ENCODE data around the gene HOXC10. TPM values are rescaled to one million over a fixed set of nuclear protein-coding genes. Genes with fewer than 3 reads are reported as not detected.

Gene HOXC10
- total and polyA plus RNA-seq, 2 of the 8 experiments (the other 6 are each of a cell fraction or from before 2014, with no cell fraction given) = not detected

- TF ChIP-seq CTCF (IDR thresholded peaks at IDR 0.05; ENCODE audit: control extremely low read depth in 1 of 3, insufficient read depth in 1 of 3, low read depth in 1 of 3, low read length in 3 of 3) = no peak
- no peak for TF ChIP-seq RAD21 (IDR thresholded peaks at IDR 0.05 in 1 of 2, conservative IDR thresholded peaks at IDR 0.05 in 1 of 2; ENCODE audit: low read depth in 2 of 2, low read length in 2 of 2)
- TF ChIP-seq CHD2 (IDR thresholded peaks at IDR 0.05; ENCODE audit: low read length) = no peak
- TF ChIP-seq NRF1 (IDR thresholded peaks at IDR 0.05; ENCODE audit: low read depth, low read length) = no peak
- no peak; the same call in 1 of the 2 replicates for TF ChIP-seq CBX8 (IDR thresholded peaks at IDR 0.05; ENCODE audit: borderline replicate concordance, low read depth, low read length)
- TF ChIP-seq RXRA (IDR thresholded peaks at IDR 0.05; ENCODE audit: insufficient read depth, low read depth, low read length) = no peak
- no peak for TF ChIP-seq TAF7 (optimal IDR thresholded peaks at IDR 0.05; ENCODE audit: borderline replicate concordance, low read depth, low read length)
- no peak; the same call in none of the 2 replicates for TF ChIP-seq SUZ12 (IDR thresholded peaks at IDR 0.05; ENCODE audit: low read length)
- no peak for TF ChIP-seq PHF8 (conservative IDR thresholded peaks at IDR 0.05; ENCODE audit: low read depth, low read length)
- TF ChIP-seq GABPA (IDR thresholded peaks at IDR 0.05; ENCODE audit: borderline replicate concordance, insufficient read depth, low read length) = no peak
- no peak for TF ChIP-seq SP2 (IDR thresholded peaks at IDR 0.05; ENCODE audit: low read length)
- 0 out of 2 replicates have a peak, but pooled peaks have one; percentile 26 for TF ChIP-seq CREB1 (IDR thresholded peaks at IDR 0.05)
- peak; percentile 13; the same call in 1 of the 2 replicates for TF ChIP-seq YY1 (IDR thresholded peaks at IDR 0.05; ENCODE audit: low read depth, low read length)
- no peak for TF ChIP-seq ATF3 (IDR thresholded peaks at IDR 0.05; ENCODE audit: insufficient read depth, low read depth, low read length)
- TF ChIP-seq CBX5 (IDR thresholded peaks at IDR 0.05; ENCODE audit: low read depth, low read length) = no peak
- TF ChIP-seq, protein P1, sequence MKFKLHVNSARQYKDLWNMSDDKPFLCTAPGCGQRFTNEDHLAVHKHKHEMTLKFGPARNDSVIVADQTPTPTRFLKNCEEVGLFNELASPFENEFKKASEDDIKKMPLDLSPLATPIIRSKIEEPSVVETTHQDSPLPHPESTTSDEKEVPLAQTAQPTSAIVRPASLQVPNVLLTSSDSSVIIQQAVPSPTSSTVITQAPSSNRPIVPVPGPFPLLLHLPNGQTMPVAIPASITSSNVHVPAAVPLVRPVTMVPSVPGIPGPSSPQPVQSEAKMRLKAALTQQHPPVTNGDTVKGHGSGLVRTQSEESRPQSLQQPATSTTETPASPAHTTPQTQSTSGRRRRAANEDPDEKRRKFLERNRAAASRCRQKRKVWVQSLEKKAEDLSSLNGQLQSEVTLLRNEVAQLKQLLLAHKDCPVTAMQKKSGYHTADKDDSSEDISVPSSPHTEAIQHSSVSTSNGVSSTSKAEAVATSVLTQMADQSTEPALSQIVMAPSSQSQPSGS (IDR thresholded peaks at IDR 0.05; ENCODE audit: low read length) = no peak; the same call in 1 of the 2 replicates
- TF ChIP-seq HDAC6 (IDR thresholded peaks at IDR 0.05; ENCODE audit: low read depth, low read length) = no peak
These were observed 19.5 kb upstream of the HOXC10 start (continued) for GRCh38 chr12:53965281-53966084.
